ENCODE measurements around the gene CHSY3. TPM values are rescaled to one million over a fixed set of nuclear protein-coding genes. Genes with fewer than 3 reads are reported as not detected.

Gene CHSY3
- total RNA-seq, 1 donor from 2014 or later = 51.3 TPM

- H3K4me3 ChIP-seq = no peak overlapping the region
- no peaks in the 10 kb centered on the region for H3K9me3 ChIP-seq
- DNase-seq (ENCODE audit: low spot score in 2 of 2) = peak in 1 of 2 donors; percentile 61
- H3K36me3 ChIP-seq = no peaks in the 10 kb centered on the region
- no peak for TF ChIP-seq CTCF (IDR thresholded peaks at IDR 0.05)
- intact Hi-C loops (cut with DNase I) = loop anchor here (5.0 kb wide), 1 partner anchor 171 kb away; no protein-coding TSS in a partner anchor
- no peaks in the 10 kb centered on the region for H3K27me3 ChIP-seq
- H3K27ac ChIP-seq = peak overlapping the region in 1 of 2 donors; percentile 10
- H3K4me1 ChIP-seq = no peaks in the 10 kb centered on the region
Measured at GRCh38 chr5:130116462-130116861, 212.2 kb downstream of the CHSY3 start.

- no peaks in the 10 kb centered on the region for H3K4me1 ChIP-seq
Measured at GRCh38 chr5:130116972-130117371, 212.7 kb downstream of the CHSY3 start.

GRCh38 chr5:130126746-130127145, 222.5 kb downstream of the CHSY3 start:
- intact Hi-C loops (cut with DNase I) = no loop called here
- Histone ChIP-seq H3K4me1 (peaks cover 0 to 5% of the 10 kb centered on the region in 2 donors), H3K27me3 (no peaks in the 10 kb centered on the region), H3K36me3 (no peaks in the 10 kb centered on the region), H3K27ac (peak overlapping the region in 1 of 2 donors; percentile 19), H3K4me3 (no peak overlapping the region), H3K9me3 (no peaks in the 10 kb centered on the region)
- TF ChIP-seq CTCF (IDR thresholded peaks at IDR 0.05) = no peak
- no peak for DNase-seq (ENCODE audit: low spot score in 2 of 2)

More at GRCh38 chr5:130116972-130117371, 212.7 kb downstream of the CHSY3 start:
- H3K27me3 ChIP-seq = no peaks in the 10 kb centered on the region
- intact Hi-C loops (cut with DNase I) = loop anchor here (5.0 kb wide), 1 partner anchor 170 kb away; no protein-coding TSS in a partner anchor
- H3K4me3 ChIP-seq = no peak overlapping the region
- no peaks in the 10 kb centered on the region for H3K9me3 ChIP-seq
- H3K27ac ChIP-seq = no peak overlapping the region
- no peak for TF ChIP-seq CTCF (IDR thresholded peaks at IDR 0.05)
- H3K36me3 ChIP-seq = no peaks in the 10 kb centered on the region
- no peak for DNase-seq (ENCODE audit: low spot score in 2 of 2)

GRCh38 chr5:130135506-130135905, 231.2 kb downstream of the CHSY3 start:
- intact Hi-C loops (cut with DNase I) = loop anchor here (2.0 kb wide), 1 partner anchor 231 kb away; the partner anchor contains the start of gene CHSY3
- Histone ChIP-seq H3K27ac (peak overlapping the region; percentile 90 to 91), H3K27me3 (no peaks in the 10 kb centered on the region), H3K4me3 (no peak overlapping the region), H3K9me3 (no peaks in the 10 kb centered on the region), H3K36me3 (no peaks in the 10 kb centered on the region), H3K4me1 (peaks cover 7 to 38% of the 10 kb centered on the region in 2 donors)
- no peak for DNase-seq (ENCODE audit: low spot score in 2 of 2)
- TF ChIP-seq CTCF (IDR thresholded peaks at IDR 0.05) = no peak

- Histone ChIP-seq H3K4me3 (no peak overlapping the region), H3K9me3 (no peaks in the 10 kb centered on the region), H3K36me3 (no peaks in the 10 kb centered on the region), H3K27ac (peak overlapping the region; percentile 90 to 91), H3K4me1 (peaks cover 7 to 38% of the 10 kb centered on the region in 2 donors), H3K27me3 (no peaks in the 10 kb centered on the region)
- intact Hi-C loops (cut with DNase I) = no loop called here
- TF ChIP-seq CTCF (IDR thresholded peaks at IDR 0.05) = no peak
- DNase-seq (ENCODE audit: low spot score in 2 of 2) = no peak
Measured at GRCh38 chr5:130136300-130136699, 232.0 kb downstream of the CHSY3 start.

GRCh38 chr5:130137681-130138080, 233.4 kb downstream of the CHSY3 start:
- Histone ChIP-seq H3K27ac (peak overlapping the region; percentile 90 to 91), H3K4me1 (peaks cover 7 to 38% of the 10 kb centered on the region in 2 donors), H3K36me3 (no peaks in the 10 kb centered on the region), H3K4me3 (no peak overlapping the region), H3K27me3 (no peaks in the 10 kb centered on the region), H3K9me3 (no peaks in the 10 kb centered on the region)
- no peak for DNase-seq (ENCODE audit: low spot score in 2 of 2)
- intact Hi-C loops (cut with DNase I) = no loop called here
- TF ChIP-seq CTCF (IDR thresholded peaks at IDR 0.05) = no peak
